HG03378 (cell line): ENCODE data around the gene UBLCP1.
"Not testable (repeated sequence)": the region's sequence is repeated elsewhere in the genome, so short reads cannot be mapped to it uniquely, and the experiment has no call there.

Experiments
- ATAC-seq: cut with Tn5 transposase; IDR thresholded peaks from one replicate; pipeline ENCODE4 v1.9.1; 2021; ENCODE audit warnings: mild to moderate bottlenecking, moderate library complexity; ENCODE audit not compliant: unreplicated experiment

The UBLCP1 gene

GRCh38 chr5:159244890-159245289, 18.2 kb upstream of the UBLCP1 start:
- ATAC-seq = no peak

DNA sequence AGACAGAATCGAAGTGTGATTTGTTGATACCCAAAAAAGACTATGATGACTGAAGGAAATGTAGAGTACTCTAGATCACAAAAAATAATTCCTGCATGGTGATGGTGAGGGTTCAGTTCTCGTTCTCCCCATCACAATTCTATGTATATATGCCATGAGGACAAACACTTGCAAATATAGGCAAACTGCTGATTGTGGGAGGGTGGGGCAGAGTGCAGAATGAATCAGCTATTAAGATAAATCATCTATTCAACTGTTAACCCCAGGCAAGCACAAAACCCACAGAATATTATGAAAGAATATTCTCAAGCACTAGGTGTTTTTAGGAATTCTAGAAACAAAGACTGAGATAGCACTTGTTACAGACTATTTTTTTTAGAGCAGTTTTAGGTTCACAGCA, 13.9 kb upstream of the UBLCP1 start:
- ATAC-seq = no peak

- no peak for ATAC-seq
Observed at GRCh38 chr5:159252195-159252594, 10.9 kb upstream of the UBLCP1 start.

DNA sequence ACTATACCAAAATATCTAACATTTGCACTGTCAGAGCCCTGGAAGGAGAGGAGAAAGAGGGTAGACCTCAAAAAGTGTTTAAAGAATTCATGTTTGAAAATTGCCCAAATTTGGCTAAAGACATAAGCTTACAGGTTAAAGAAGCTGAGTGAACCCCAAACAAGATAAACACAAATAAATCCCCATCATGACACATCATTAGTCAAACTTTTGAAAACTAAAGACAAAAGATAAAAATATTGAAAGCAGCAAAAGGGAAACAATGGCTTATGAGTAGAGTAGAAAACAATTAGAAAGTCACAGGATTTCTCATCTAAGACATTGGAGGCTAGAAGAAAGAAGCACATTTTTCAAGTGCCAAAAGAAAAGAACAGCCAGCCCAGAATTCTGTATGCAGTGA, 6.1 kb upstream of the UBLCP1 start:
- ATAC-seq = no peak

DNA sequence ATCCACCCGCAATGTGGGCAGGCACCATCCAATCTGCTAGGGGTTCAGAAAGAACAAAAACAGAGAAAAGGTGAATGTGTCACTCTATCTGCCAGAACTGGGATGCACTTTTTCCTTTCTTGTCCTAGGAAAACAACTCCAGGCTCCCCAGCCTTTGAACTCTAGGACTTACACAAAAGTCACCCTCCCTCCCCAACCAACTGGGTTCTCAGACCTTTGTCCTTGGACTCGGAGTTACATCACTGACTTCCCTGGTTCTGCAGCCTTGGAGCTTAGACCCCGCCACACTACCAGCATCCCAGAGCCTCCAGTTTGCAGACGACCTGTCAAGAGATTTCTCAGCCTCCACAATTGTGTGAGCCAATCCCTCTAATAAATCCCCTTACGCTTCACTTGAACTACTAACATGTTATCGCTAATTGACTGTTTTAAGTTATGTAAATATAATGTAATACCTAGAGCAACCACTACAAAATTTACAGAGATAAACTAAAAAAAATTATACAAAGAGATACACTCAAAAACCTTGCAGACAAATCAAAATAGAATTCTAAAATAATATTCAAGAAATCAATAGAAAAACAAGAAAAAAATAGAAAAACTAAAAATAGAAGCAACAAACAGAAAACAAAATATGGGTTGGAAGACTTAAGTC, 5.3 kb upstream of the UBLCP1 start:
- ATAC-seq = no peak

GRCh38 chr5:159258361-159258760, 4.7 kb upstream of the UBLCP1 start:
- ATAC-seq = no peak

DNA sequence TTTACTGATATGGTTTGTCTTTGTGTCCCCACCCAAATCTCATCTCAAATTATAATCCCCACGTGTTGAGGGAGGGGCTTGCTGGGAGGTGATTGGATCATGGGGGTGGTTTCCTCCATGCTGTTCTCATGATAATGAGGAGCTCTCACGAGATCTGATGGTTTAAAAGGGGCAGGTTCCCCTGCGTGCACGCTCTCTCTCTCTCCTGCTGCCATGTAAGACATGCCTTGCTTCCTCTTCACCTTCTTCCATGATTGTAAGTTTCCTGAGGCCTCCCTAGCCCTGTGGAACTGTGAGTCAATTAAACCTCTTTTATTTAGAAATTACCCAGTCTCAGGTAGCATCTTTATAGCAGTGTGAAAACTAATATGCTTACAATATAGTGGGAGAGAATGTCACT, 2.9 kb upstream of the UBLCP1 start:
- ATAC-seq = not testable (repeated sequence)

GRCh38 chr5:159262472-159262858, 625 bp upstream of the UBLCP1 start:
- ATAC-seq = peak; percentile 23

DNA sequence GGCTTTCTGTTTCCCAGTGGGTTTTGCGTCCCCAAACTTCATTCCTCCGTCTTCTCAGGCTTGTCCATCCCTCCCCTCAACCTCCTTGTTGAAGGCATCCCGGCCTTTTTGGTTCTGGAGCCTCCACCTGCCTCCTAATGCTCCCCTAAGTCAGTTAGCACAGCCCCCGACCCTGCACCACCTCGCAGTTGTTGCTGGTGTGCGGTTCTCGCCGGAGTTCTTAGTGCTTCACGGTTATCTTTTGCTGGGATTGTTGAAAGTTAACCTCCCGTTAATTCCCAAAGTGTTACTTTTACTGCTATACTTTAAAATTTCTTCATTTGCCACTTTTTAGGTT, 447 bp downstream of the UBLCP1 start:
- ATAC-seq = no peak

DNA sequence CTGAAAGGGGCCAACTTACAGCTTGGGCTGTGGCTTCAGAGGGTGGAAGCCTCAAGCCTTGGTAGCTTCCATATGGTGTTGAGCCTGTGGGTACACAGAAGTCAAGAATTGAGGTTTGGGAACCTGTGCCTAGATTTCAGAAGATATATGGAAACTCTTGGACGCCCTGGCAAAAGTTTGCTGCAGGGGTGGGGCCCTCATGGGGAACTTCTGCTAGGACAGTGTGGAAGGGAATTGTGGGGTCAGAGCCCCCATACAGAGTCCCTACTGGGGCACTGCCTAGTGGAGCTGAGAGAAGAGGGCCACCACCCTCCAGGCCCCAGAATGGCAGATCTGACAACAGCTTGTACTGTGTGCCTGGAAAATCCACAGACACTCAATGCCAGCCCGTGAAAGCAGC, 3.7 kb downstream of the UBLCP1 start:
- not testable (repeated sequence) for ATAC-seq

DNA sequence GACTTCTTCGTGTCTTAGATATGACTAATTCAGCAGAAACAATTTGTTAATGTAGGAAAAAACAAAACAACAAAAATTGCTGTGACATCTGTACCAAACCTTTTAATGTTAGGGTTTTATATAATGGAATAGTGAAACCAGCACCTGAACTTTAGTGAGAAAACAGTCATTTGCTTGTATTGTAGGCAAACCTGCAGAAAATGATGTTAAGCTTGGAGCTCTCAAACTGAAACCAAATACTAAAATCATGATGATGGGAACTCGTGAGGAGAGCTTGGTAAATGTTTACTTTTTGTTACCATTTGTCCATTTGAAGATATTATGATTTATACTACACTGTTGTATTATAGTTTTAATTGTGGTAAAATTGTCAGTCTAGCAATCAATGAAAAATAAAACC, 6.6 kb downstream of the UBLCP1 start:
- no peak for ATAC-seq

- no peak for ATAC-seq
Observed at GRCh38 chr5:159273923-159274322, 10.8 kb downstream of the UBLCP1 start.

DNA sequence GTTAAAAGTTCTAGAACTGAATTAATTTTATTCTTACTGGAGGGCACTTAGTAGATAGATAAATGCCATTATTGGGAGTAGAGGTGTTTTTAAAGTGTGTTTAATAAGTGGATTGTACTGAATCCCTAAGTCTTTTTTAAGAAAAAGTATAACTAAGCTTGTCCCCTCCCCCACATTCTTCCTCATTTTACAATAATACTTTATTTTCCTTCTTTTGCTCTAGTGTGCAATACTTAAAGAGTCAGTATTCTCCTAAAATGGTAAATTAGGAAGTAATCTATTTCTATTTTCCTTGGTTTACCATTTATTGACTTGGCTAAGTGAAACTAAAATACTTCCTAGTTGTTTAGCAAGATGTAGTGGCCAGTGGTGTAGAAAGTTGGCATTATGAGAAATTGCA, 11.6 kb downstream of the UBLCP1 start:
- ATAC-seq = no peak

- no peak for ATAC-seq
Observed at GRCh38 chr5:159286420-159287035, 23.4 kb downstream of the UBLCP1 start.

- no peak for ATAC-seq
Observed at GRCh38 chr5:159290741-159291140, 27.7 kb downstream of the UBLCP1 start.

- no peak for ATAC-seq
Observed at GRCh38 chr5:159294921-159295320, 31.8 kb downstream of the UBLCP1 start.

DNA sequence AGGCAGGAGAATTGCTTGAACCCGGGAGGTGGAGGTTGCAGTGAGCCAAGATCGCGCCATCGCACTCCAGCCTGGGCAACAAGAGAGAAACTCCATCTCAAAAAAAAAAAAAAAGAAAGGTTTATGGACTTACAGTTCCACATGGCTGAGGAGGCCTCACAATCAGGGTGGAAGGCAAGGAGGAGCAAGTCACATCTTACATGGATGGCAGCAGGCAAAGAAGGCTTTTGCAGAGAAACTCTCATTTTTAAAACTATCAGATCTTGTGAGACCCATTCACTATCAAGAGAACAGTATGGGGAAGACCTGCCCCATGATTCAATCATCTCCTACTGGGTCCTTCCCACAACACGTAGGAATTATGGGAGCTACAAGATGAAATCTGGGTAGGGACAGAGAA, 34.2 kb downstream of the UBLCP1 start:
- not testable (repeated sequence) for ATAC-seq

GRCh38 chr5:159301466-159301865, 38.4 kb downstream of the UBLCP1 start:
- ATAC-seq = no peak

- ATAC-seq = not testable (repeated sequence)
Observed at GRCh38 chr5:159301929-159302860, 39.1 kb downstream of the UBLCP1 start.

DNA sequence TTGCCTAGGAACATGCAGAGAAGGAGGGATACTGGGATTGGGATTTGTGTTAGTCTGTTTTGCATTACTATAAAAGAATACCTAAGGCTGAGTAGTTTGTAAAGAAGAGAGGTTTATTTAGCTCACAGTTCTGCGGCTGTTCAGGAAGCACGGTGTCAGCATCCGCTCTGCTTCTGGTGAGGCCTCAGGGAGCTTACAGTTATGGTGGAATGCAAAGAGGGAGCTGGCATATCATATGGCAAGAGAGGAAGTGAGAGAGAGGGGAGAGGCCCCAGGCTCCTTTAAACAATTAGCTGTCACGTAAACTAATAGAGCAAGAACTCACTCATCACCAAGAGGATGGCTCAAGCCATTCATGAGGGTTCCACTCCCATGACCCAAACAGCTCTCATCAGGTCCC, 40.2 kb downstream of the UBLCP1 start:
- ATAC-seq = no peak

DNA sequence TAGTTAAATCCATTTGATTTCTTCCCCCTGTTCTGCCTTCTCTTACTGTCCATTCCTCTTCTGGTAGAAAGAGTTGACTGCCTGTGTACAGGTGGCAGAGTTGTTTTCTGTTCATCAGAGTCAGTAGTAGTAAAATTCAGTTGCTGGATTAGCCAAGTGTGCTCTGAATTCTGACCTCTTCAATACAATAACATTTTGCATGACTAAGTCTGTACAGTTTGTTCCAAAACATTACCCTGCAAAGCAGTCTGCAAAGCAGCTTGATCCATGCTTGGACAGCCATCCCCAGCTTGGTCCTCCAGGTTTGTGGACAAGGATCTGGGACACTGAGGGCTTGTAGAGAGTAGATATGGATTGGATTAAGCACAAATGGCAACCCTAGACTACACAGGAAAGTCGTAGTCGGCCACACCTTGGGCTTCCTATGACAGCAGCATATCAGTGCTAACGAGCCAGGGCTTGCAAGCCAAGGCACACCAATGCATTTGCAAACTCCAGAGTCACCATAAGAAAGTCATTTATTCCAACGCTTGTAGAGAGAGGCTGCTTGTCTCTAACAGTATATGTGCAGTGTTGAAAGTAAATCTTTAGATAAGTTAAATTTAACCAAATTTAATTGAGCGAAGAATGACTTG, 42.0 kb downstream of the UBLCP1 start:
- ATAC-seq = no peak
